ENCODE data around the gene PEX6.

GRCh38 chr6:42962096-42962495 lies 16.9 kb downstream of the PEX6 start:
- TF ChIP-seq, protein P1, sequence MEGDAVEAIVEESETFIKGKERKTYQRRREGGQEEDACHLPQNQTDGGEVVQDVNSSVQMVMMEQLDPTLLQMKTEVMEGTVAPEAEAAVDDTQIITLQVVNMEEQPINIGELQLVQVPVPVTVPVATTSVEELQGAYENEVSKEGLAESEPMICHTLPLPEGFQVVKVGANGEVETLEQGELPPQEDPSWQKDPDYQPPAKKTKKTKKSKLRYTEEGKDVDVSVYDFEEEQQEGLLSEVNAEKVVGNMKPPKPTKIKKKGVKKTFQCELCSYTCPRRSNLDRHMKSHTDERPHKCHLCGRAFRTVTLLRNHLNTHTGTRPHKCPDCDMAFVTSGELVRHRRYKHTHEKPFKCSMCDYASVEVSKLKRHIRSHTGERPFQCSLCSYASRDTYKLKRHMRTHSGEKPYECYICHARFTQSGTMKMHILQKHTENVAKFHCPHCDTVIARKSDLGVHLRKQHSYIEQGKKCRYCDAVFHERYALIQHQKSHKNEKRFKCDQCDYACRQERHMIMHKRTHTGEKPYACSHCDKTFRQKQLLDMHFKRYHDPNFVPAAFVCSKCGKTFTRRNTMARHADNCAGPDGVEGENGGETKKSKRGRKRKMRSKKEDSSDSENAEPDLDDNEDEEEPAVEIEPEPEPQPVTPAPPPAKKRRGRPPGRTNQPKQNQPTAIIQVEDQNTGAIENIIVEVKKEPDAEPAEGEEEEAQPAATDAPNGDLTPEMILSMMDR (IDR thresholded peaks at IDR 0.05; ENCODE audit: borderline replicate concordance, extremely low read depth, low read length, poor library complexity, severe bottlenecking), result no peak
- no peak for TF ChIP-seq EZH2 (IDR thresholded peaks at IDR 0.05; ENCODE audit: borderline replicate concordance, low read depth, low read length, severe bottlenecking)

Data from DND-41 (cell line).